SKM-1 (cell line): ENCODE results near the gene ARMC8.

Source experiments
- DNase-seq: peaks from one replicate; lab custom pipeline; 2025; ENCODE audit not compliant: unreplicated experiment; lab: John Stamatoyannopoulos, UW

Gene ARMC8

GRCh38 chr3:138344754-138345153 lies 157.7 kb downstream of the ARMC8 start:
- no peak for DNase-seq
